ENCODE measurements around the gene PPP6R3. TPM values are rescaled to one million over a fixed set of nuclear protein-coding genes. Genes with fewer than 3 reads are reported as not detected.

Gene PPP6R3
- total RNA-seq, 1 experiment from 2014 or later = 163 TPM

DNA sequence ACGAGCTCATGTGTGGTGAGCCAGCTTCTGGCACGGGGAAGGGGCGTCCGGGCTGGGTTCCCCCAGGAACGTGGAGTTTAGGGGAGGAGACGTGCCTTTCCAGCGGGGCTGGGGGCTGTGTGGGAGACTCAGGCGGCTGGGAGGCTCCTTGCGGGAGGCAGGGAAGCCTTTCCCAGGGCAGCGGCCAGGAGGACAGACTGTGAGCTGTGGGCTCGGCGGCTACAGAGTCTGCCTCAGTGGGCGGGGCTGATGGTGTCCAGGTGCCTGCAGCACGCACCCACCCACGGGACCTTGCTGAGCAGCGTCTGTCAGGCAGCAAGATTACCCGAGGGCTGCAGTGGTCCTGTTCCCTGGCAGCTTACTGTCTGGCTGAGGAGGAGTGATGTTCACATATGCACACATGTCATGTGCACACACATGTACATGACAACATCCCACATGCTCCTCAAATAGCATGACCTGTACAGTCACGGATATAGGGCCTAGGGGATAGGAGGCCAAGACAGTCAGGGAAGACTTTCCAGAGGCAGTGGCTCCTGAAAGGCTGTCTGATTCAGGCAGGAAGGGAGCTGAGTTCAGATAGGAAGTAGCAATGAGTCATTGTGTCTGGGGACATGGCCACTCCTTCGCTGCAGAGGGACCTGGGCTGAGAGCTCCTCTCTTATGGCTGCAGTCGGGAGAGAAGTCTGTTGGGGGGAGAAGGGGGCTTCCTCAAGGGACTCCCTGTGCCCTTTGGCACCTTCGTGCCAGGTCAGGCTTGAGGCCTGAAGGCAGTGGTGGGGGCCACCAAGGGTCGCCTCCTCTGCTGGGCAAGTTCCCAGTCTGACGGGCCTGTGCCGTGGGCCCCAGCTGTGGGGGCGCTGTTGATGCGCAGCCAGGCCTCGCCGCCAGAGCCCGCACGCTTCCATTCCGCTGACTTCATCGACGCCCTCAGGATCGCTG is 23.3 kb upstream of the PPP6R3 start:
- H3K36me3 ChIP-seq (ENCODE audit: control insufficient read depth, insufficient read depth, low read length) = peaks cover 13% of the 10 kb centered on the region; the same call in 1 of the 2 replicates
- CTCF ChIA-PET = no interaction called here
- TF ChIP-seq, protein P1, sequence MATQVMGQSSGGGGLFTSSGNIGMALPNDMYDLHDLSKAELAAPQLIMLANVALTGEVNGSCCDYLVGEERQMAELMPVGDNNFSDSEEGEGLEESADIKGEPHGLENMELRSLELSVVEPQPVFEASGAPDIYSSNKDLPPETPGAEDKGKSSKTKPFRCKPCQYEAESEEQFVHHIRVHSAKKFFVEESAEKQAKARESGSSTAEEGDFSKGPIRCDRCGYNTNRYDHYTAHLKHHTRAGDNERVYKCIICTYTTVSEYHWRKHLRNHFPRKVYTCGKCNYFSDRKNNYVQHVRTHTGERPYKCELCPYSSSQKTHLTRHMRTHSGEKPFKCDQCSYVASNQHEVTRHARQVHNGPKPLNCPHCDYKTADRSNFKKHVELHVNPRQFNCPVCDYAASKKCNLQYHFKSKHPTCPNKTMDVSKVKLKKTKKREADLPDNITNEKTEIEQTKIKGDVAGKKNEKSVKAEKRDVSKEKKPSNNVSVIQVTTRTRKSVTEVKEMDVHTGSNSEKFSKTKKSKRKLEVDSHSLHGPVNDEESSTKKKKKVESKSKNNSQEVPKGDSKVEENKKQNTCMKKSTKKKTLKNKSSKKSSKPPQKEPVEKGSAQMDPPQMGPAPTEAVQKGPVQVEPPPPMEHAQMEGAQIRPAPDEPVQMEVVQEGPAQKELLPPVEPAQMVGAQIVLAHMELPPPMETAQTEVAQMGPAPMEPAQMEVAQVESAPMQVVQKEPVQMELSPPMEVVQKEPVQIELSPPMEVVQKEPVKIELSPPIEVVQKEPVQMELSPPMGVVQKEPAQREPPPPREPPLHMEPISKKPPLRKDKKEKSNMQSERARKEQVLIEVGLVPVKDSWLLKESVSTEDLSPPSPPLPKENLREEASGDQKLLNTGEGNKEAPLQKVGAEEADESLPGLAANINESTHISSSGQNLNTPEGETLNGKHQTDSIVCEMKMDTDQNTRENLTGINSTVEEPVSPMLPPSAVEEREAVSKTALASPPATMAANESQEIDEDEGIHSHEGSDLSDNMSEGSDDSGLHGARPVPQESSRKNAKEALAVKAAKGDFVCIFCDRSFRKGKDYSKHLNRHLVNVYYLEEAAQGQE (IDR thresholded peaks at IDR 0.05; ENCODE audit: insufficient read depth in 1 of 2, low read depth in 2 of 2, low read length in 1 of 2) = no peak
- no peak for TF ChIP-seq TCF7L2 (IDR thresholded peaks at IDR 0.05; ENCODE audit: low read depth, low read length)
- TF ChIP-seq, protein P2, sequence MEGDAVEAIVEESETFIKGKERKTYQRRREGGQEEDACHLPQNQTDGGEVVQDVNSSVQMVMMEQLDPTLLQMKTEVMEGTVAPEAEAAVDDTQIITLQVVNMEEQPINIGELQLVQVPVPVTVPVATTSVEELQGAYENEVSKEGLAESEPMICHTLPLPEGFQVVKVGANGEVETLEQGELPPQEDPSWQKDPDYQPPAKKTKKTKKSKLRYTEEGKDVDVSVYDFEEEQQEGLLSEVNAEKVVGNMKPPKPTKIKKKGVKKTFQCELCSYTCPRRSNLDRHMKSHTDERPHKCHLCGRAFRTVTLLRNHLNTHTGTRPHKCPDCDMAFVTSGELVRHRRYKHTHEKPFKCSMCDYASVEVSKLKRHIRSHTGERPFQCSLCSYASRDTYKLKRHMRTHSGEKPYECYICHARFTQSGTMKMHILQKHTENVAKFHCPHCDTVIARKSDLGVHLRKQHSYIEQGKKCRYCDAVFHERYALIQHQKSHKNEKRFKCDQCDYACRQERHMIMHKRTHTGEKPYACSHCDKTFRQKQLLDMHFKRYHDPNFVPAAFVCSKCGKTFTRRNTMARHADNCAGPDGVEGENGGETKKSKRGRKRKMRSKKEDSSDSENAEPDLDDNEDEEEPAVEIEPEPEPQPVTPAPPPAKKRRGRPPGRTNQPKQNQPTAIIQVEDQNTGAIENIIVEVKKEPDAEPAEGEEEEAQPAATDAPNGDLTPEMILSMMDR (IDR thresholded peaks at IDR 0.05) = no peak
- no peak for TF ChIP-seq SIN3A (IDR thresholded peaks at IDR 0.05; ENCODE audit: borderline replicate concordance, insufficient read depth, low read depth, low read length)
- TF ChIP-seq POLR2AphosphoS5 (IDR thresholded peaks at IDR 0.05; ENCODE audit: low read depth, low read length) = no peak
- no peak overlapping the region for H3K4me3 ChIP-seq (ENCODE audit: low read depth in 2 of 2, low read length in 2 of 2)
- H3K9me3 ChIP-seq (ENCODE audit: control insufficient read depth, insufficient read depth, low read depth, low read length) = no peaks in the 10 kb centered on the region
- ATAC-seq (peak; percentile 61), DNase-seq (ENCODE audit: low read depth, low spot score) (peak; percentile 13)
- POLR2A ChIA-PET = no interaction called here
- in situ Hi-C loops (cut with HindIII; ENCODE audit: low pct_unique_long_range_greater_than_20kb, low sequenced_read_pairs) (no loop called here), intact Hi-C loops (cut with micrococcal nuclease; ENCODE audit: unreplicated experiment) (no loop called here)
- H3K27ac ChIP-seq (ENCODE audit: low read length) = no peak overlapping the region
- 0 out of 2 replicates have a peak, but pooled peaks cover 4% of the 10 kb centered on the region for H3K4me1 ChIP-seq (ENCODE audit: control insufficient read depth, insufficient read depth, low read length)
- BruUV-seq (replicated peaks) = no TSS peak
- H3K27me3 ChIP-seq (ENCODE audit: control insufficient read depth, insufficient read depth, low read length) = no peaks in the 10 kb centered on the region

DNA sequence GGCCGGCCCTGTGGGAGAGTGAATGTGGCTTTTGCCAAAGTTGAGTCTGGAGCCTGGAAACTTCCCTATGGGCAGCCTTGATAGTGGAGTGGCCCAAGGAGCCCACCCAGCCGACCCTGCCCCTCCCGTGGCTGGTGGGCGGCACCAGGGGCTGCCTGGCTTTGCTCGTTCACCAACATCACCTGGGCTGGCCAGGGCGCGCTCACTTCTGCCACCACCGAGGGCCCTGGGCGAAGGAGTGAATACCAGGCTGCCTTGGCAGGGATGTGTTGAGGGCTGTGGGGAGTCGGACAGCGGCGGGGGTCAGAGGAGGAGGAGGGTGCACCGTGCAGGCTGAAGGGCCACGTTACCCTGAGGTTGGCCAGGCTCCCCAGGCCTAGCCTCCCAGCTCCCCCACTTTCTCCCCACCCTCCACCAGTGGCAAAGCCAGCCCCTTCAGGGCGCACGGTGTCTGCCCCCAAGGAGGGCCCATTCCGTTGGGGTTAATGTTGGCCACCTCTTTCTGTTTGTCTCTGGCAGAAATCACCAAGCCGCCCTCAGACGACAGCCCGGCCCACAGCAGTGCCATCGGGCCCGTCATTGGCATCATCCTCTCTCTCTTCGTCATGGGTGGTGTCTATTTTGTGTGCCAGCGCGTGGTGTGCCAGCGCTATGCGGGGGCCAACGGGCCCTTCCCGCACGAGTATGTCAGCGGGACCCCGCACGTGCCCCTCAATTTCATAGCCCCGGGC is 22.5 kb upstream of the PPP6R3 start:
- Histone ChIP-seq H3K4me3 (ENCODE audit: low read depth in 2 of 2, low read length in 2 of 2) (no peak overlapping the region), H3K27ac (ENCODE audit: low read length) (no peak overlapping the region), H3K4me1 (ENCODE audit: control insufficient read depth, insufficient read depth, low read length) (0 out of 2 replicates have a peak, but pooled peaks cover 4% of the 10 kb centered on the region), H3K9me3 (ENCODE audit: control insufficient read depth, insufficient read depth, low read depth, low read length) (no peaks in the 10 kb centered on the region), H3K36me3 (ENCODE audit: control insufficient read depth, insufficient read depth, low read length) (peaks cover 8% of the 10 kb centered on the region; the same call in 1 of the 2 replicates), H3K27me3 (ENCODE audit: control insufficient read depth, insufficient read depth, low read length) (no peaks in the 10 kb centered on the region)
- no TSS peak for BruUV-seq (replicated peaks)
- intact Hi-C loops (cut with micrococcal nuclease; ENCODE audit: unreplicated experiment) (no loop called here), in situ Hi-C loops (cut with HindIII; ENCODE audit: low pct_unique_long_range_greater_than_20kb, low sequenced_read_pairs) (no loop called here)
- TF ChIP-seq, protein P1 (IDR thresholded peaks at IDR 0.05; ENCODE audit: insufficient read depth in 1 of 2, low read depth in 2 of 2, low read length in 1 of 2) = no peak
- TF ChIP-seq TCF7L2 (IDR thresholded peaks at IDR 0.05; ENCODE audit: low read depth, low read length) = no peak
- TF ChIP-seq SIN3A (IDR thresholded peaks at IDR 0.05; ENCODE audit: borderline replicate concordance, insufficient read depth, low read depth, low read length) = no peak
- TF ChIP-seq, protein P2 (IDR thresholded peaks at IDR 0.05) = no peak
- TF ChIP-seq POLR2AphosphoS5 (IDR thresholded peaks at IDR 0.05; ENCODE audit: low read depth, low read length) = no peak
- ChIA-PET CTCF (no interaction called here), POLR2A (no interaction called here)
- DNase-seq (ENCODE audit: low read depth, low spot score) (no peak), ATAC-seq (no peak)

All from Panc1 (cell line).